Immature natural killer cell (primary cell): ENCODE data around the gene ATG13. TPM values are rescaled to one million over a fixed set of nuclear protein-coding genes. Genes with fewer than 3 reads are reported as not detected.

Source experiments
- DNase-seq, 3 donors: peaks; one replicate each; pipeline ENCODE4 v3.0.0; 2022; ENCODE audit warnings: mixed read lengths in 1 of 3
- H3K27ac Mint-ChIP-seq, 6 donors: one replicate each; pipeline ENCODE4 v1.8.0; 2020; ENCODE audit warnings: mixed read lengths in 6 of 6, mild to moderate bottlenecking in 5 of 6, inconsistent platforms in 4 of 6, moderate library complexity in 3 of 6
- H3K27me3 Mint-ChIP-seq, 3 donors: one replicate each; pipeline ENCODE4 v1.8.0; 2020 to 2021; ENCODE audit warnings: low read depth in 3 of 3, mild to moderate bottlenecking in 3 of 3, mixed read lengths in 3 of 3, moderate library complexity in 3 of 3, inconsistent platforms in 1 of 3
- H3K36me3 Mint-ChIP-seq, 3 donors: one replicate each; pipeline ENCODE4 v1.8.0; 2020; ENCODE audit warnings: mixed read lengths in 3 of 3, inconsistent platforms in 2 of 3, mild to moderate bottlenecking in 2 of 3
- H3K4me1 Mint-ChIP-seq, 2 donors: one replicate each; pipeline ENCODE4 v1.8.0; 2020; ENCODE audit warnings: inconsistent platforms in 2 of 2, mild to moderate bottlenecking in 2 of 2, mixed read lengths in 2 of 2, moderate library complexity in 1 of 2
- H3K4me3 Mint-ChIP-seq, 5 donors: one replicate each; pipeline ENCODE4 v1.8.0; 2020; ENCODE audit warnings: mild to moderate bottlenecking in 5 of 5, mixed read lengths in 5 of 5, inconsistent platforms in 3 of 5, moderate library complexity in 3 of 5
- H3K9me3 Mint-ChIP-seq, 6 donors: one replicate each; pipeline ENCODE4 v1.8.0; 2020; ENCODE audit warnings: mild to moderate bottlenecking in 6 of 6, mixed read lengths in 6 of 6, inconsistent platforms in 4 of 6, moderate library complexity in 3 of 6
- polyA plus RNA-seq, 3 donors: library from polyadenylated mRNA; unstranded; fragments of 300-500 nt; fragmentation: Illumina TruSeq; gene quantifications; one replicate each; pipeline ENCODE4 v1.2.3, GENCODE V29; 2021

Gene ATG13
- polyA plus RNA-seq, 3 donors from 2014 or later = 67.4 to 103 (median 100) TPM

DNA sequence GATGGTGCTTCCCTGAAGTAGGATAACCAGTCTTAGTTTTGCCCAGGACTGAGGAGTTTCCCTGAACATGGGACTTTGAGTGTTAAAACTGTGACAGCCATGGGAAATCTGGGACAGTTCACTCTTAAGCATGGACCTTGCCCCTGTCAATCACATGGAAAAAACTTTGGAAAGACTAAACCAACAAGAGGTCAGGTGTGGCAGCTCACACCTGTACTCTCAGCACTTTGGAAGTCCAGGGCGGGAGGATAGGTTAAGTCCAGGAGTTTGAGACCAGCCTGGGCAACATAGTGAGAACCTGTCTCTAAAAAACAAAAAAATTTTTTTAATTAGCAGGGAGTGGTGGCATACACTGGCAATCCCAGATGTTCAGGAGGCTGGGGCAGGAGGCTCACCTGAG, 20.2 kb upstream of the ATG13 start:
- H3K27ac Mint-ChIP-seq = no peak overlapping the region
- H3K36me3 Mint-ChIP-seq = peaks cover 0 to 5% (median 0%) of the 10 kb centered on the region in 3 donors
- no peaks in the 10 kb centered on the region for H3K9me3 Mint-ChIP-seq
- no peak for DNase-seq
- H3K27me3 Mint-ChIP-seq = peaks cover 0 to 3% (median 3%) of the 10 kb centered on the region in 3 donors
- H3K4me1 Mint-ChIP-seq = peaks cover 23% of the 10 kb centered on the region in 2 donors
- H3K4me3 Mint-ChIP-seq = no peak overlapping the region

GRCh38 chr11:46597609-46598219, 19.6 kb upstream of the ATG13 start:
- Mint-ChIP-seq H3K27me3 (peaks cover 0 to 3% (median 3%) of the 10 kb centered on the region in 3 donors), H3K4me3 (no peak overlapping the region), H3K9me3 (no peaks in the 10 kb centered on the region), H3K36me3 (peaks cover 0 to 5% (median 0%) of the 10 kb centered on the region in 3 donors), H3K4me1 (peaks cover 17 to 18% of the 10 kb centered on the region in 2 donors), H3K27ac (no peak overlapping the region)
- DNase-seq = no peak

DNA sequence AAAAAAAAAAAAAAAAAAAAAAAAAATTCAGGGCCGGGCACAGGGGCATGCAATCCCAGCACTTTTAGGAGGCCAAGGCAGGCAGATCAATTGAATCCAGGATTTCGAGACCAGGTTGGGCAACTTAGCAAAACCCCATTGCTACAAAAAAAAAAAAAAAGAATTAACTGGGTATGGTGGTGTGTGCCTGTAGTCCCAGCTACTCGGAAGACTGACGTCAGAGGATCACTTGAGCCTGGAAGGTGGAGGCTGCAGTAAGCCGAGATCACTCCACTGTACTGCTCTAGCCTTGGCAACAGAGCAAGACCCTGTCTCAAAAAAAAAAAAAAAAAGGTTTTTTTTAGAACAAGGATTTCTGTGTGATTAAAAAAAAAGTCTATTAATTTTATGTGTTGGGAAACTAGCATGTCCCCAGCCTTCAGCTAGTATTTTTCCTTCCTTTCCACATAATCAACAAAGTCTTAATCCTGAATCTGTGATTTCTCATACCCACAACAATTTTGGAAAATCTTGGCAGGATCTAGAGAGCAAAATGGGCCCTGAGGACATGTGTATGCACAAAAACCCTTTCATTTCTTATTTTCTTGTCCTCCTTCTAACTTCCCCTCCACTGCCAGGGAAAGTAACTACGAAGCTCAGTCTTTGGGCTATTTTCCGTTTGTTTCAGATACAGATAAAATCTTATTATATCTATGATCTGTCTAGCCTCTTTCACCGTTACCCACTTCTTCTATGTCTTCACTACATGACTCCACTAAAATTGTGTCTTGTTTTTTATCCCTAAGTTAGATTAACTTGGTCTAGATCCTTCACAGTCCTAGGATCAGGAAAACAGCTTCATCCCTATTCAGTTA, 17.8 kb upstream of the ATG13 start:
- Mint-ChIP-seq H3K4me1 (no peaks in the 10 kb centered on the region), H3K27me3 (no peaks in the 10 kb centered on the region), H3K36me3 (peaks cover 0 to 5% (median 0%) of the 10 kb centered on the region in 3 donors), H3K4me3 (no peak overlapping the region), H3K27ac (peak overlapping the region in 1 of 6 donors; percentile 29), H3K9me3 (no peaks in the 10 kb centered on the region)
- no peak for DNase-seq

DNA sequence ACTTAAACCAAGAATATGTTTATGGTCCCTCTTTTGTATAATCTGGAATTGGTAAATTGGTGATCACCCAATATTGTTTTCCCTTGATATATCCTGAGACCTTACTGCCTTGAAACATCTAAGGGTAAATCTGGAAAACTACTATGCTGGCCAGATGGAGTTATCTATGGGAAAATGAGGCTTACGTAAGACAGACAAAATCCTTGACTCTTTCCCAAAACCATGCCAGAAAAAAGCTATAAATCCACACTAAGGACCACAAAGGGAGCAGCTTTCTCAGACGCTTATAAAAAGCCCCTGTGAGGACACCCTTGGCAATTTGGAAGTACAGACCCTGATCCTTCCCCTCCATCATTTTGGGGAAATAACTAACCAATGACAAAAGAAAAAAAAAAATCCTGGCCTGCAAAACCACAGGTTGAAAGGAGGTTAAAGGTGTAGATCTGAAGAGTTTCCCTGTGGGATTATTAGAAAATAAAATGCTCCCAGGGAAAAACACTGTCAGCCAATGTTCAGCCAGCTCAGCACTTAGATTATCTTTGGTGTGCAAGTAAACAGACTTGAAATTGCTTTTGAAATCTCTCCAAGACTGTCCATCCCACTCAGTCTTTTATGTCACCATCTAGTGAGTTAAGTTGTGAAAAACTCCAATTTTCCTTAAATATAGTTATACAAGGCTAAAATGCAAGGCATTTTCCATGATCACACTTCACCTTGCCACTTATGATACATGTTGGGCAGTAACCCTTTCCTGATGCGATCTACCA, 17.0 kb upstream of the ATG13 start:
- DNase-seq = no peak
- peaks cover 0 to 5% (median 0%) of the 10 kb centered on the region in 3 donors for H3K36me3 Mint-ChIP-seq
- no peaks in the 10 kb centered on the region for H3K27me3 Mint-ChIP-seq
- H3K4me3 Mint-ChIP-seq = no peak overlapping the region
- H3K9me3 Mint-ChIP-seq = no peaks in the 10 kb centered on the region
- H3K27ac Mint-ChIP-seq = peak overlapping the region in 1 of 6 donors; percentile 29
- H3K4me1 Mint-ChIP-seq = no peaks in the 10 kb centered on the region

- Mint-ChIP-seq H3K27me3 (no peaks in the 10 kb centered on the region), H3K9me3 (no peaks in the 10 kb centered on the region), H3K36me3 (peaks cover 0 to 5% (median 0%) of the 10 kb centered on the region in 3 donors), H3K4me1 (no peaks in the 10 kb centered on the region), H3K4me3 (no peak overlapping the region), H3K27ac (no peak overlapping the region)
- no peak for DNase-seq
These were observed 16.2 kb upstream of the ATG13 start for GRCh38 chr11:46601129-46601528.

- H3K4me3 Mint-ChIP-seq = no peak overlapping the region
- H3K4me1 Mint-ChIP-seq = no peaks in the 10 kb centered on the region
- no peak overlapping the region for H3K27ac Mint-ChIP-seq
- DNase-seq = no peak
- H3K27me3 Mint-ChIP-seq = peaks cover 0 to 3% (median 0%) of the 10 kb centered on the region in 3 donors
- H3K9me3 Mint-ChIP-seq = no peaks in the 10 kb centered on the region
- H3K36me3 Mint-ChIP-seq = peaks cover 0 to 11% (median 0%) of the 10 kb centered on the region in 3 donors
These were observed 13.5 kb upstream of the ATG13 start for GRCh38 chr11:46603704-46604308.

DNA sequence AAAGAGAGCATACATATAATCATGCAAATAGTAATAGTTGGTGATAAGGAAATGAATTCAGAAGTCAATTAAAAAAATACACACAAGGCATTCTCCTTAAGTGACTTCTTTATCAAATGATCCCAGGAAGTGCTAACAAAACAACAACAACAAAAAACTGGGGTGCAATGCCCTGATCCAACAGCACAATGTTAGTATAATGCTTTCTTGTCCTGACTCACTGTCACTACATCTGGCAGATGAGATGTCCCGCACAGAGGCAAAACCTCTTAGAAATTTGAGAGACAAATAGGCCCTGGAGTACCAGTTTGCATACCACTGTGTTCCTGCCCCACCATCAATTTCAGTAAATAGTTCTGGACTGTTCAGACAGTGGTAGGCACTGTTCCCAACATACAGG, 12.6 kb upstream of the ATG13 start:
- DNase-seq = no peak
- Mint-ChIP-seq H3K27ac (no peak overlapping the region), H3K9me3 (no peaks in the 10 kb centered on the region), H3K36me3 (peaks cover 0 to 9% (median 0%) of the 10 kb centered on the region in 3 donors), H3K4me1 (no peaks in the 10 kb centered on the region), H3K27me3 (peaks cover 0 to 3% (median 0%) of the 10 kb centered on the region in 3 donors), H3K4me3 (no peak overlapping the region)

DNA sequence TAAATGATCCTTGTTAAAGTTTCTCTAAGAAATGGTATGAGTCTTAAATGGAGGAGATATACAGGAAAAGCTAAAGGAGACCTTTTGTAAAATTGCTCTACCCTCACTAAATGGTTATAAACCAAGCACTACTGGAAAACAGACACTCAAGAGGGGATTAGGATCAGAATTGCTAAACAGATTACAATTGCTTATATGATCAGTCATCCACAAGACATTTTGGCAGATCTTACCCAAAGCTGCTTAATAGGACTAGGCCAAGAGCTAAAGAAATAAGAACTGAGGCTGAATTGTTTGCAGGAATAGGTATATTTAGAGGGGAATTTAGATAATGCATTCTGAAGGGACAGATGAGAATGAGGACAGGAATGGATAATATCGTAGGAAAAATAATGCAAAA, 9.8 kb upstream of the ATG13 start:
- H3K9me3 Mint-ChIP-seq = no peaks in the 10 kb centered on the region
- peaks cover 0 to 3% (median 3%) of the 10 kb centered on the region in 3 donors for H3K27me3 Mint-ChIP-seq
- peaks cover 0 to 6% (median 0%) of the 10 kb centered on the region in 3 donors for H3K36me3 Mint-ChIP-seq
- H3K4me3 Mint-ChIP-seq = no peak overlapping the region
- H3K4me1 Mint-ChIP-seq = peaks cover 0 to 6% of the 10 kb centered on the region in 2 donors
- DNase-seq = no peak
- peak overlapping the region in 1 of 6 donors; percentile 5 for H3K27ac Mint-ChIP-seq

DNA sequence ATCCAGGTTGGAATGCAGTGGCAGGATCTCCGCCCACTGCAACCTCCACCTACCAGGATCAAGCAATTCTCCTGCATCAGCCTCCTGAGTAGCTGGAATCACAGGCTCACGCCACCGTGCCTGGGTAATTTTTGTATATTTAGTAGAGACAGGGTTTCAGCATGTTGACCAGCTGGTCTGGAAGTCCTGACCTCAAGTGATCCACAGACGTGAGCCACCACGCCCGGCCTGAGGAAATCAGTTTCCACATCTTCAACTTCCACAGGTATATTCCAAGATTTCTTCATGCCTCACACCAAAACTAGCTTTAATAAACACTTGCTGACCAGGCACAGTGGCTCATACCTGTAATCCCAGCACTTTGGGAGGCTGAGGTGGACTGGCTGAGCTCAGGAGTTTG, 8.0 kb upstream of the ATG13 start:
- H3K9me3 Mint-ChIP-seq = no peaks in the 10 kb centered on the region
- peaks cover 0 to 3% (median 3%) of the 10 kb centered on the region in 3 donors for H3K27me3 Mint-ChIP-seq
- no peak overlapping the region for H3K27ac Mint-ChIP-seq
- H3K4me1 Mint-ChIP-seq = peaks cover 0 to 6% of the 10 kb centered on the region in 2 donors
- H3K4me3 Mint-ChIP-seq = no peak overlapping the region
- DNase-seq = no peak
- peaks cover 0 to 6% (median 0%) of the 10 kb centered on the region in 3 donors for H3K36me3 Mint-ChIP-seq

DNA sequence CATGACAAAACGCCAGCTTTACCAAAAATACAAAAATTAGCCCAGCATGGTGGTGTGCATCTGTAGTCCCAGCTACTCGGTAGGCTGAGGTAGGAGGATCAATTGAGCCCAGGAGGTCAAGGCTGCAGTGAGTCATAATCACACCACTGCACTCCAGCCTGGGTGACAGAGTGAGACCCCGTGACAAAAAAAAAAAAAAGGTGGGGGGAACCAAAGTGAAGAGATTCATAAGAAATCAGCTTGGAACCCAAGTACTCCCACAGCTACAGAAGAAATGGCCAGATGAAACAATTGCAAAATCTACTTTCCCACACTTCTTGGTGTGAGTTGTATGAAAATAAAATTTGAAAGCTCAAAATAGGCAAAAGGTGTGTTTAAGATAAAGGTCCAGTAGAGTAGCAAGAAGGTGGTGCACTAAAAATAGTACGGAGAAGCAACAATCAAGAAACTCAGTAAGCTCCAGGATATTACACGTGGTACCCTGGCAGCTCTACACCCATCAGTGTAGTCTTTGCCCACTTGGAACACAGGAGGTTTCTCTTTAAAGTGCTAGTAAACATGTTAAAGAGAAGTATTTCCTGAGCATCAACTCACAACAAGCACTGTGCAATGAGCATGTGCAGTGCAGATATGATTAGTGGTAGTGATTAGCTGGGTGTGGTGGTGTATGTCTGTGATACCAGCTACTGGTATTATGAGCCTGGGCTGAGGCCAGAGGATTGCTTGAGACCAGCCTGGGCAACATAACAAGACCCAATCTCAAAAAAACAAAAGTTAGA, 5.6 kb upstream of the ATG13 start:
- DNase-seq = no peak
- peaks cover 2 to 5% (median 4%) of the 10 kb centered on the region in 3 donors for H3K27me3 Mint-ChIP-seq
- H3K4me1 Mint-ChIP-seq = peaks cover 8 to 13% of the 10 kb centered on the region in 2 donors
- no peaks in the 10 kb centered on the region for H3K9me3 Mint-ChIP-seq
- H3K4me3 Mint-ChIP-seq = no peak overlapping the region
- peaks cover 0 to 6% (median 0%) of the 10 kb centered on the region in 3 donors for H3K36me3 Mint-ChIP-seq
- peak overlapping the region in 2 of 6 donors; percentile 32 to 73 for H3K27ac Mint-ChIP-seq

DNA sequence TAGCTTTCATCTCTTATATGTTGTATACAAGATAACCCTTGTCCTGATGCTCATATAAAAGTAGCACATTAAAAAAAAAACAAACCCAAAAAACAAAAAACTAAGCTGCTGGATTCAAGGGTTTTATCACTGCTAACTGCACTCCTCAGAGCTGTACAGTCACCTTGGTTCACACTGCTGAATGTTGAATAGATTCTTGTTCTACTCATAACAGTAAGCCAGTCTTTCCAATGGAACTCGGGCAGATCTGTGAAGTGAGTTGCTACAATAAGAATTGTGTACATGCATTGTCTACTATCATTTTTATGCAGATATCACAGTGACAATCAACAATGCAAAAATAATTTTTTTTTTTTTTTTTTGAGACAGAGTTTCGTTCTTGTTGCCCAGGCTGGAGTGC, 5.0 kb upstream of the ATG13 start:
- Mint-ChIP-seq H3K27ac (peak overlapping the region in 1 of 6 donors; percentile 73), H3K36me3 (peaks cover 0 to 4% (median 0%) of the 10 kb centered on the region in 3 donors), H3K4me1 (peaks cover 11 to 18% of the 10 kb centered on the region in 2 donors), H3K27me3 (peaks cover 6 to 11% (median 7%) of the 10 kb centered on the region in 3 donors), H3K9me3 (no peaks in the 10 kb centered on the region), H3K4me3 (no peak overlapping the region)
- no peak for DNase-seq

GRCh38 chr11:46615756-46616155, 1.6 kb upstream of the ATG13 start:
- H3K4me3 Mint-ChIP-seq = peak overlapping the region in 4 of 5 donors; percentile 95 to 100 (median 98)
- no peaks in the 10 kb centered on the region for H3K36me3 Mint-ChIP-seq
- peaks cover 4 to 14% (median 10%) of the 10 kb centered on the region in 3 donors for H3K27me3 Mint-ChIP-seq
- no peak for DNase-seq
- H3K9me3 Mint-ChIP-seq = no peaks in the 10 kb centered on the region
- H3K4me1 Mint-ChIP-seq = peaks cover 31 to 41% of the 10 kb centered on the region in 2 donors
- H3K27ac Mint-ChIP-seq = peak overlapping the region in 5 of 6 donors; percentile 17 to 99 (median 58)
